ENCODE measurements around the gene SNX24.
A peak's percentile ranks its signal among the peaks of the same experiment; 100 is the strongest.

Gene SNX24

GRCh38 chr5:123035918-123036390 is 190.5 kb downstream of the SNX24 start:
- TF ChIP-seq ZFP69B (tag by site-specific recombination; IDR thresholded peaks at IDR 0.05) (0 out of 2 replicates have a peak, but pooled peaks have one; percentile 17), GLIS1 (tag by site-specific recombination; IDR thresholded peaks at IDR 0.05) (peak; percentile 100), ZNF366 (tag by site-specific recombination; conservative IDR thresholded peaks at IDR 0.05) (0 out of 2 replicates have a peak, but pooled peaks have one; percentile 29), ZNF416 (tag by site-specific recombination; IDR thresholded peaks at IDR 0.05) (no peak), ZNF335 (tag by site-specific recombination; conservative IDR thresholded peaks at IDR 0.05) (peak; percentile 86), KLF9 (tag by site-specific recombination; IDR thresholded peaks at IDR 0.05; ENCODE audit: low read depth) (peak; percentile 83), IKZF3 (tag by site-specific recombination; IDR thresholded peaks at IDR 0.05) (peak; percentile 74), ZIC2 (tag by site-specific recombination; IDR thresholded peaks at IDR 0.05) (peak; percentile 78), ZBTB10 (tag by site-specific recombination; IDR thresholded peaks at IDR 0.05) (0 out of 2 replicates have a peak, but pooled peaks have one; percentile 36), ZBTB8A (tag by site-specific recombination; IDR thresholded peaks at IDR 0.05) (peak; percentile 91), ZNF48 (tag by site-specific recombination; IDR thresholded peaks at IDR 0.05) (no peak), ZNF394 (tag by site-specific recombination; IDR thresholded peaks at IDR 0.05; ENCODE audit: borderline replicate concordance) (no peak), ZBTB20 (tag by site-specific recombination; IDR thresholded peaks at IDR 0.05) (peak; percentile 9; the same call in 1 of the 2 replicates), ZNF529 (tag by site-specific recombination; IDR thresholded peaks at IDR 0.05; ENCODE audit: insufficient replicate concordance) (no peak), SP2 (tag by site-specific recombination; IDR thresholded peaks at IDR 0.05) (peak; percentile 80), ZNF2 (tag by site-specific recombination; IDR thresholded peaks at IDR 0.05) (no peak), ZNF692 (tag by site-specific recombination; IDR thresholded peaks at IDR 0.05) (peak; percentile 64; the same call in 1 of the 2 replicates), ZNF214 (tag by site-specific recombination; IDR thresholded peaks at IDR 0.05; ENCODE audit: borderline replicate concordance) (no peak), GLIS2 (tag by site-specific recombination; IDR thresholded peaks at IDR 0.05) (peak; percentile 97), PRDM10 (tag by site-specific recombination; IDR thresholded peaks at IDR 0.05) (peak; percentile 27; the same call in 1 of the 2 replicates), ZNF398 (tag by site-specific recombination; IDR thresholded peaks at IDR 0.05) (peak; percentile 12; the same call in 1 of the 2 replicates), ZNF169 (tag by site-specific recombination; IDR thresholded peaks at IDR 0.05) (no peak), ZSCAN30 (tag by site-specific recombination; IDR thresholded peaks at IDR 0.05) (peak; percentile 35; the same call in 1 of the 2 replicates), ZXDB (tag by site-specific recombination; IDR thresholded peaks at IDR 0.05) (peak; percentile 8; the same call in 1 of the 2 replicates), KLF16 (tag by site-specific recombination; IDR thresholded peaks at IDR 0.05) (peak; percentile 51), ZNF600 (tag by site-specific recombination; IDR thresholded peaks at IDR 0.05) (peak; percentile 32; the same call in 1 of the 2 replicates), ZBTB7A (tag by site-specific recombination; IDR thresholded peaks at IDR 0.05; ENCODE audit: low read depth) (peak; percentile 52; the same call in 1 of the 2 replicates)
- CTCF ChIA-PET: no interaction called here
- Histone ChIP-seq H3K9me3 (ENCODE audit: control insufficient read depth, insufficient read depth, low read depth, low read length) (no peaks in the 10 kb centered on the region), H3K4me3 (ENCODE audit: low read depth, low read length) (peak overlapping the region; percentile 86), H3K27ac (ENCODE audit: extremely low read depth, low read depth, low read length) (peak overlapping the region; percentile 80), H3K36me3 (ENCODE audit: control insufficient read depth in 2 of 2, insufficient read depth in 1 of 2, low read length in 2 of 2) (no peaks in the 10 kb centered on the region), H3K4me1 (ENCODE audit: control insufficient read depth, insufficient read depth, low read length) (peaks cover 7% of the 10 kb centered on the region)
- POLR2A ChIA-PET: interaction anchor here (1.4 kb wide), 1 partner anchor 54 kb away, joined by 3 read pairs; no protein-coding TSS in a partner anchor

All from HEK293 (cell line).